Endothelial cell of umbilical vein (primary cell): Measurements from ENCODE around the gene CORO2B. TPM values are rescaled to one million over a fixed set of nuclear protein-coding genes. Genes with fewer than 3 reads are reported as not detected.

Experiments used
- BruUV-seq: library from RNA; stranded (reverse); fragments of 400-500 nt; replicated peaks from 2 replicates; lab custom pipeline; 2021; lab: Mats Ljungman, UMichigan
- CTCF ChIA-PET: fragments of 300-600, 350-600 bp; sonication (Branson Sonifier 250); formaldehyde crosslinking; loops from one replicate; lab custom pipeline; 2021; ENCODE audit warnings: antibody characterized with exemption, inconsistent platforms; lab: Charles Lee
- POLR2A ChIA-PET: fragments of 300-600, 350-600 bp; sonication (Branson Sonifier 250); formaldehyde crosslinking; loops from one replicate; lab custom pipeline; 2021; ENCODE audit warnings: antibody characterized with exemption, inconsistent platforms; lab: Charles Lee
- DNase-seq: peaks from one replicate; pipeline ENCODE4 v3.0.0-alpha.2; 2011; ENCODE audit warnings: low read depth, low spot score
- FAIRE-seq: peaks from 2 replicates; lab custom pipeline; 2011; peaks lifted over from hg19 to GRCh38; lab: Jason Lieb, UNC
- H2AFZ ChIP-seq: 2 replicates; pipeline ENCODE4 v1.6.0; 2012; ENCODE audit warnings: low read depth, low read length, control low read depth, inconsistent platforms
- H3K27ac ChIP-seq: 2 replicates; pipeline ENCODE4 v1.5.1; 2011; ENCODE audit warnings: low read depth, mild to moderate bottlenecking, control low read depth, low read length, moderate library complexity; ENCODE audit not compliant: insufficient read depth
- H3K27me3 ChIP-seq, 2 experiments: 2 replicates each; pipeline versions ENCODE4 v1.6.0 to v1.6.1; 2011; ENCODE audit warnings: low read length in 2 of 2, mixed read lengths in 1 of 2; ENCODE audit not compliant: control insufficient read depth in 2 of 2, insufficient read depth in 2 of 2
- H3K36me3 ChIP-seq, 2 experiments: 2 replicates in 1 of 2; 3 replicates in 1 of 2; pipeline ENCODE4 v1.5.1; 2011; ENCODE audit warnings: low read length in 2 of 2, mild to moderate bottlenecking in 1 of 2, moderate library complexity in 1 of 2; ENCODE audit not compliant: control insufficient read depth in 2 of 2, insufficient read depth in 2 of 2; ENCODE audit errors: extremely low read depth in 1 of 2
- H3K4me1 ChIP-seq: 3 replicates; pipeline ENCODE4 v1.5.1; 2011; ENCODE audit warnings: mild to moderate bottlenecking, low read length; ENCODE audit not compliant: control insufficient read depth, insufficient read depth; ENCODE audit errors: extremely low read depth
- H3K4me2 ChIP-seq: 2 replicates; pipeline ENCODE4 v1.6.1; 2011; ENCODE audit warnings: low read length, control low read depth, mixed read lengths; ENCODE audit not compliant: insufficient read depth
- H3K4me3 ChIP-seq, 3 experiments: fragments of 200-600 bp in 1 of 3; sonication (generic), shearing (Covaris generic) in 1 of 3; replicated peaks in 1 of 3; 2 replicates each; pipeline ENCODE4 v1.5.1; 2011 to 2016; ENCODE audit warnings: control low read depth in 3 of 3, low read length in 3 of 3, mild to moderate bottlenecking in 2 of 3, inconsistent platforms in 1 of 3, low read depth in 1 of 3, moderate library complexity in 1 of 3; ENCODE audit not compliant: insufficient read depth in 1 of 3
- H3K79me2 ChIP-seq: 2 replicates; pipeline ENCODE4 v1.6.0; 2012; ENCODE audit warnings: low read length, inconsistent platforms; ENCODE audit not compliant: control insufficient read depth, insufficient read depth
- H3K9ac ChIP-seq: replicated peaks from 2 replicates; pipeline ENCODE3; 2011; ENCODE audit warnings: low read length, control low read depth; ENCODE audit not compliant: insufficient read depth; ENCODE audit errors: extremely low read depth
- H3K9me1 ChIP-seq: replicated peaks from 3 replicates; pipeline ENCODE4 v1.6.0; 2011; ENCODE audit warnings: mild to moderate bottlenecking, low read length; ENCODE audit not compliant: control insufficient read depth, insufficient read depth; ENCODE audit errors: extremely low read depth
- H3K9me3 ChIP-seq: replicated peaks from 2 replicates; pipeline ENCODE4 v1.5.1; 2012; ENCODE audit warnings: low read length, inconsistent platforms; ENCODE audit not compliant: control insufficient read depth, insufficient read depth
- H4K20me1 ChIP-seq: replicated peaks from 2 replicates; pipeline ENCODE3; 2011; ENCODE audit warnings: mild to moderate bottlenecking, low read length; ENCODE audit not compliant: control insufficient read depth, insufficient read depth; ENCODE audit errors: extremely low read depth
- CTCF ChIP-seq, 2 donors: IDR thresholded peaks; 1 replicate in 1 of 2; 2 replicates in 1 of 2; pipeline ENCODE4 v1.5.1; 2011; ENCODE audit warnings: low read length in 2 of 2, mild to moderate bottlenecking in 2 of 2, moderate library complexity in 2 of 2, control low read depth in 1 of 2, inconsistent platforms in 1 of 2, low read depth in 1 of 2; ENCODE audit not compliant: insufficient read depth in 1 of 2; ENCODE audit errors: extremely low read depth in 1 of 2
- EZH2 ChIP-seq: IDR thresholded peaks from 2 replicates; pipeline ENCODE4 v1.6.1; 2012; ENCODE audit warnings: borderline replicate concordance, low read depth, mild to moderate bottlenecking, moderate library complexity, low read length, inconsistent platforms; ENCODE audit not compliant: severe bottlenecking
- FOS ChIP-seq: IDR thresholded peaks from 2 replicates; pipeline ENCODE4 v1.6.1; 2011; ENCODE audit warnings: mild to moderate bottlenecking, low read length, moderate library complexity, borderline replicate concordance; ENCODE audit not compliant: insufficient read depth
- GATA2 ChIP-seq: IDR thresholded peaks from 2 replicates; pipeline ENCODE4 v1.7.0; 2011; ENCODE audit warnings: low read depth, mild to moderate bottlenecking, moderate library complexity, mixed read lengths, low read length; ENCODE audit not compliant: insufficient read length, insufficient read depth
- JUN ChIP-seq: IDR thresholded peaks from 2 replicates; pipeline ENCODE4 v1.6.1; 2011; ENCODE audit warnings: borderline replicate concordance, low read depth; ENCODE audit not compliant: insufficient read length, insufficient read depth
- MAX ChIP-seq: IDR thresholded peaks from 2 replicates; pipeline ENCODE4 v1.6.1; 2011; ENCODE audit not compliant: insufficient read depth, insufficient read length
- MYC ChIP-seq: IDR thresholded peaks from one replicate; pipeline ENCODE4 v1.6.1; 2011; ENCODE audit warnings: mild to moderate bottlenecking, low read depth, low read length
- POLR2A ChIP-seq: IDR thresholded peaks from 2 replicates; pipeline ENCODE4 v1.6.1; 2012; ENCODE audit warnings: low read depth, mild to moderate bottlenecking, control low read depth, low read length
- POLR2AphosphoS5 ChIP-seq: IDR thresholded peaks from 2 replicates; pipeline ENCODE4 v1.6.1; 2012; ENCODE audit warnings: low read depth, mild to moderate bottlenecking, control low read depth, low read length, moderate library complexity; ENCODE audit not compliant: insufficient read depth
- dilution Hi-C: fragments of 300-500 bp; cut with MboI; formaldehyde crosslinking; loops from one replicate; pipeline ENCODE4 v1.15.0; 2019; ENCODE audit warnings: low sequenced_read_pairs; ENCODE audit not compliant: extremely low pct_ligation_motif_present
- intact Hi-C: fragments of 100-400 bp; cut with micrococcal nuclease; formaldehyde crosslinking; loops from one replicate; pipeline ENCODE4 v1.10.0; 2022
- polyA plus RNA-seq, 4 experiments: library from polyadenylated mRNA; depleted of rRNA in 3 of 4; stranded (reverse) in 3 of 4; unstranded in 1 of 4; fragments of >200 nt; gene quantifications; 2 replicates each; pipeline versions ENCODE4 v1.2.1 to v1.2.3, GENCODE V29; 2011 to 2012; ENCODE audit warnings: missing spikeins in 1 of 4
- total RNA-seq: library from RNA; stranded (reverse); gene quantifications from 2 replicates; pipeline ENCODE4 v1.2.3, GENCODE V29; 2021

CORO2B gene
- total and polyA plus RNA-seq, 2 donors (not counting 3 experiments of a cell fraction or from before 2014, with no cell fraction given), result 2.4 to 3.7 TPM

- intact Hi-C loops, result no loop called here
- H2AFZ ChIP-seq, result no peak overlapping the region
- peaks cover 24% of the 10 kb centered on the region for H3K4me1 ChIP-seq
- H3K9me1 ChIP-seq, result no peaks in the 10 kb centered on the region
- no peaks in the 10 kb centered on the region for H4K20me1 ChIP-seq
- BruUV-seq, result no TSS peak
- no peak overlapping the region for H3K4me2 ChIP-seq
- dilution Hi-C loops, result no loop called here
- H3K36me3 ChIP-seq, result no peaks in the 10 kb centered on the region
- no peaks in the 10 kb centered on the region for H3K79me2 ChIP-seq
- DNase-seq (no peak), FAIRE-seq (no peak)
- H3K9ac ChIP-seq, result no peak overlapping the region
- no peak overlapping the region for H3K27ac ChIP-seq
- no peak overlapping the region for H3K4me3 ChIP-seq
- no peaks in the 10 kb centered on the region for H3K9me3 ChIP-seq
- ChIA-PET POLR2A (no interaction called here), CTCF (interaction anchor here (1.0 to 1.6 kb wide), 3 partner anchors 17 to 57 kb away, joined by 3 to 4 read pairs (median 3); no protein-coding TSS in a partner anchor)
- no peak for TF ChIP-seq EZH2
- no peak for TF ChIP-seq MYC
- TF ChIP-seq POLR2AphosphoS5, result no peak
- no peak for TF ChIP-seq CTCF (IDR thresholded peaks at IDR 0.05; ENCODE audit: extremely low read depth in 1 of 2, insufficient read depth in 1 of 2, low read depth in 1 of 2, low read length in 2 of 2)
- no peak for TF ChIP-seq POLR2A
- TF ChIP-seq MAX, result no peak
- TF ChIP-seq JUN, result no peak
- TF ChIP-seq FOS, result no peak
- no peak for TF ChIP-seq GATA2
- H3K27me3 ChIP-seq, result peaks cover 0 to 2% of the 10 kb centered on the region in 2 experiments
These were observed 37.6 kb downstream of the CORO2B start for GRCh38 chr15:68616397-68616796.
